Fibroblast of mammary gland (primary cell): ENCODE results near the gene PGRMC1.
"Not testable (repeated sequence)": the region's sequence is repeated elsewhere in the genome, so short reads cannot be mapped to it uniquely, and the experiment has no call there.

ENCODE experiments used
- DNase-seq: peaks from one replicate; pipeline ENCODE4 v3.0.0-alpha.2; 2010; ENCODE audit warnings: low read depth
- H3K4me3 ChIP-seq: 2 replicates; pipeline ENCODE4 v1.5.1; 2011; ENCODE audit warnings: low read depth, mild to moderate bottlenecking, low read length, moderate library complexity; ENCODE audit not compliant: control insufficient read depth
- CTCF ChIP-seq: conservative IDR thresholded peaks from 2 replicates; pipeline ENCODE4 v1.5.1; 2011; ENCODE audit warnings: low read depth, low read length, inconsistent platforms; ENCODE audit not compliant: control insufficient read depth, insufficient read depth

PGRMC1 gene

DNA sequence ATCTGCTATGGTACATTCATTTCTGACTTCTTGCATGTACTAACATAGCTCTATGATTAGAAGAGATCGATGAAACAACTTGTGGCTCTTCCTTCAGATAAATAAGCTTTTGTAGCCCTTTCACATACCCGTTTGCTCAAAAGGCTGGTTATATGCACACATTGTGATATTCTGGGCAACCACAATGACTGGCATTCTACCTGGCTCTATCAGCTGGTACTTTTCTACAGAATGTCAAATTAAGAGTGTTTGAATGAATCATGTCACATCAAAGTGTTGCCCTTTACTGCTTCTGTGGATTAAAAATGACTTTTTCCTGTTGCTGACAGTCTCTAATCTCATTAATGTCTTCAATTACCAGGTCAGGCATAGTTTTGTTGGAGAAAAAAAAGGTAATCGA lies 11.6 kb downstream of the PGRMC1 start:
- no peak for DNase-seq
- no peak for TF ChIP-seq CTCF
- H3K4me3 ChIP-seq, result no peak overlapping the region

DNA sequence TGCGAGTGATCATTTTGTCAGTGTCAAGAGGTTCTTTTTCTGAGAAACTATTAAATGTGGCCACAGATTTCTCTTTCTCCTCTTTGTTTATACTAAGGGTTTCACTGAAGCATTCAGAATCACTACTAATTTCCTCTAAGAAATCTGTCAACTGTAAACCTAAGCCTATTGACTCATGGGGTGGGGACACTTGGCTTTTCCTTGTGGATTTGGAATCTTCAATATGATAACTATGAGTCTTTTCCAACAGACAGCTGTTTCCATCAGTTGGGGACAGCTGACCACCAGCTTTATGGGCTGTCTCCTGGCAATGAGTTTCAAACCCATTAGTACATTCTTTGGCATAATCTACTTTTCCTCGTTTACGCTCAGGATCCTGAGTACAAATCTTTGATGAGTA lies 13.8 kb downstream of the PGRMC1 start:
- DNase-seq, result no peak
- TF ChIP-seq CTCF, result no peak
- no peak overlapping the region for H3K4me3 ChIP-seq

DNA sequence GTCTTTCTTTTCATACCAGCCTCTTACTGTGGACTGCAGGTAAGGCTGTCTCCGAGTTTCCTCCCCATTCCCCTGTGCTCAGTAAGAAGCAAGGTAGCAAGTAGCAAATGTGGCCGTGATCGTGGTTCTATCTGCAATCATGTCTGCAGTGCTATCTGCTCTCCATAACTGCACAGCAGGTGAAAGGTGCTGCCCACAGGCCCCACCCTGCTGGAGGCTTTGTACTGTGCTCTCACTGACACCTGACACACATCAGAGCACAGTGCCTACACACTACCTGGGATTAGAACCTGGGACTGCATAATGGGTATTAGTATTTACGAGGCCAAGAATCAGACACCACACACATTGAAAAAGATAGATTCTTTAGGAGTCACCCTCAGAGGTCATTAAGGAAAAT lies 15.3 kb downstream of the PGRMC1 start:
- no peak overlapping the region for H3K4me3 ChIP-seq
- DNase-seq, result no peak
- TF ChIP-seq CTCF, result no peak

DNA sequence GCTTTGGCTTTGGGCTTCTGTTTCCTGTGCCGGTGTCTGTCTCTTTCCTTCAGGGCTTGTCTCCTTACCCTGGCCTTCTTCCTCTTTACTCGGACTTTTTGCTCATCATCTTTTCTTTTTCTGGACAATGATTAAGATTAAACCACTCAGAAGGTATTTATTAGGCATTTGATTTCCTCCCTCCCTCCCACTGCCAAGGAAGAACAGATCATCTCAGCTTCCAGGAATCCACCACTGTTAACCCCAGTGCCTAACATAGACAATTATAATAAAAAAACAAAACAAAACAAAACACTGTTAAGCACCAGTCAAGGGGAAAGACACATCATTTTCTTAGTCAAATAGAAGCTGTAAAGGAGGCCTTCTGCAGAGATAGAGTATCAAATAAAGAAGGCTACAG lies 16.6 kb downstream of the PGRMC1 start:
- no peak for TF ChIP-seq CTCF
- H3K4me3 ChIP-seq, result no peak overlapping the region
- no peak for DNase-seq

DNA sequence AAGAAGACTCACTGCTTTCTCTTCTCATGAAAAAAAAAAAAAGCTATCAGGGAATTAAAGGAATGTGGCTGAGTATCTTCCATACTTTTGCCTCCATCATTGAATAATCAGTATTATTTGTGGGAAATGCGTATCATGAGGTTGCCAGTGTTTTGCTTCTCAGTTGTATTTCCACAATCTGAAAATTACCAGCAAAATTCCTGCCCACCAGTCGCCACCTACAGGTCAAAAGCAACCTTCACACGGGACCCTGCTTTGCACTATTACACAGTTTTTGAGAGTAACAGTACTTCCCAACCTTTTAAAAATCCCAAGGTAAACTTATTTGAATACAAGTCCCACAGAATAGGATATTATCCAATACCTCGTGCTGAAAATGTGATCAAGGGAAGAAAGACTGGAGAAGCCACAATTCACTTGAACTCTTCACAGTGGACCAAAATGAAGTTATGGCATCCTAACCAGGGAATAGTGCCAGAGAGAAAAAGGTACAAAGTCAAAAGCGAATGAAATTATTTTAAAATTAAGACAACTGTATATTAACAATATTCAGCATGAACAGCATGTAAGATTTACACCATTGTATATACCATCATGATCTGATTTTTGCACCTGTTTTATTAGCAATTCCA lies 30.4 kb downstream of the PGRMC1 start:
- DNase-seq, result peak; percentile 19
- TF ChIP-seq CTCF, result peak; percentile 88
- H3K4me3 ChIP-seq, result no peak overlapping the region

DNA sequence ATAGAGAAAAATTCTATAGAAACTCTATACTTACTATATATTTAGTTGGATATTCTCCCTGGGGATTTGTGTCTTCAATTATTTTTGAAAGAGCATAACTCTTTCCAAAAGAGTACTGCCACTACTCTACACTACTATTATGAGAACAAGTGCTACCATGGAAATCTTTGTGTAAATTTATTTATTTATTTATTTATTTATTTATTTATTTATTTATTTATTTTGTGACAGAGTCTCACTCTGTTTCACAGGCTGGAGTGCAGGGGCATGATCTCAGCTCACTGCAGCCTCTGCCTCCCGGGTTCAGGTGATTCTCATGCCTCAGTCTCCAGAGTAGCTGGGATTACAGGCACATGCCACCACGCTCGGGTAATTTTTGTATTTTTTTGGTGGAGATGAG lies 31.0 kb downstream of the PGRMC1 start:
- DNase-seq, H3K4me3 ChIP-seq: not testable (repeated sequence)

DNA sequence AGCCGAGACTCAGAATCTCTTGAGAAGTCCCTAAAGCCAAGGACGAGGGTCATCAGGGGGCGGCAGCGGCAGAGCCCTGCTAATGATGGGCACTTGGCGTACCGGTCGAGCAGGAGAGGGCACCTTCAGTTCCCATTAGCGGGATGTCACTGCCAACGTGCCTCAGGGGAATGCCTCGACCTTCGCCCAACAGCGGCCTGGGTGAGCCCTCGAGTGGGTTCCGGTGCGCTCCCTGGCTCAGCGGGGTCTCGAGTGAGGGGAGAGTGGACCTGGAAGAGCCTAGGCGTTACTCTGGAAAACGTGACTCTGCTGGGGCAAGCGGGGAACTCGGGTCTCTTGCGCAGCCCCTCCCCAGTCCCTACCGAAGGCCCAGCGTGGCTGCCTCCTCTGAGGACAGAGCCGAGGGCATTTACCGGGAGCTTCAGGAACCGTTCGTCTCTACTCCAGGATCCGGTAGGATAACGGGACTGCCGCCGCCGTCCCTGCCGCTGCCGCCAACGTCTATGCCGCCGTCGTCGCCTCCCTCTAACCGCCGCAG lies 36.9 kb downstream of the PGRMC1 start:
- TF ChIP-seq CTCF, result no peak
- no peak overlapping the region for H3K4me3 ChIP-seq
- no peak for DNase-seq
